HG03045 (cell line): ENCODE measurements around the gene MAP7D1.
"Not testable (repeated sequence)": the region's sequence is repeated elsewhere in the genome, so short reads cannot be mapped to it uniquely, and the experiment has no call there.

Experiments used
- ATAC-seq: cut with Tn5 transposase; IDR thresholded peaks from one replicate; pipeline ENCODE4 v1.9.1; 2021; ENCODE audit warnings: mild to moderate bottlenecking, moderate library complexity; ENCODE audit not compliant: unreplicated experiment

The MAP7D1 gene

DNA sequence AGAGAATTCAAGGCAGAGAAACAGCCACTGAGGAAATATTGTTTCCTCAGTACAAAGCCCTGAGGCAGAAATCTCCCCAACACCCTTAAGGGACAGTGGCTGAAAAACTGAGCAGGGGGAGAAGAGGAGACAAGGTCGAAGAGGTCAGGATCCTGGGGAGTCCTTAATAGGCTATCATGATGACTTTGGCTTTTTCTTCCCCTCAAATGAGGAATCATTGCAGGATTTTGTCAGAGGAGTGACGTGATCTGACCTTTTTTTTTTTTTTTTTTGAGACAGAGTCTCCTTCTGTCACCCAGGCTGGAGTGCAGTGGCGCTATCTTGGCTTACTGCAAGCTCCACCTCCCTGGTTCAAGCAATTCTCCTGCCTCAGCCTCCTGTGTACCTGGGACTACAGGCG, 10.2 kb downstream of the MAP7D1 start:
- ATAC-seq = no peak

DNA sequence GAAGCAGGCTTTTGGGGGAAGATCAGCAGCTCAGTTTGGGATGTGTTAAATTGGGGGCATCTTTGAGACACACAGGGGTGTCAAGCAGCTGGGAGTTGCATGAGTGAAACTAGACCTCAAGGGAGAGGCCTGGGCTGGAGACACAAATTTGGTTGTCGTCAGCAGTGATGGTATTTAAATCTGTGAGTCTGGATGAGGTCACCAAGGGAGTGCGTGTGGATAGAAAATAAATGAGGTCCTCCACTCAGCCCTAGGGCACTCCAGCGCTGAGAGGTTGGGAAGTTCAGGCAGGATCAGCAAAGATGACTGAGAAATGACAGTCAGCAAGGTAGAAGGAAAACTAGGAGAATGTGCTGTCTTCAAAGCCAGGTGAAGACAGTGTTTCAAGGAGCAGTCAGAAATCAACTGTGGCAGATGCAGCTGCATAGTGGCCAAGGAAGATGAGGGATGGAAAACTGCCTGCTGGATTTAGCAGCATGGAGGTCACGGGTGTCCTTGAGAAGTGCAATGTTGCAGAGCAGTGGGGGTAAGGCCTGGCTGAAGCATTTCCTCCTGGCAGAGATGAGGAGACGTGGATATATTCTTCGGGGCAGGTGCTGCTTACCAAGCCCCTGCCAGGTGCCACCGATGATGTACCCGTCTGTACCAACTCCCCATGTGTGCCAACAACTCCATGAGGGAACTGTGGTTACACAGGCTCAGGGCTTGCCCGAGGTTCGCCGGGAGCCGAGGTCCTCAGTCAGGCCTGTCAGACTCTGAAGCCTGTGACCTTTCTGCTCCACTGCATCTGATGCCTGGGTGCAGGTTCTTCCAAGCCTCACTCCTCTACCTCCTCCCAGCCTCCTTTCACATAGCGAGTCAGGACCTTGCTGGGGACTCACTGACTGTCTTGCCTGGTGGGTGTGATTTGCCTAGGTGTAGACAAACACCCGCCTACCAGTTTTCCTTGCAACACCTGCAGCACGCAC, 11.3 kb downstream of the MAP7D1 start:
- ATAC-seq = no peak

DNA sequence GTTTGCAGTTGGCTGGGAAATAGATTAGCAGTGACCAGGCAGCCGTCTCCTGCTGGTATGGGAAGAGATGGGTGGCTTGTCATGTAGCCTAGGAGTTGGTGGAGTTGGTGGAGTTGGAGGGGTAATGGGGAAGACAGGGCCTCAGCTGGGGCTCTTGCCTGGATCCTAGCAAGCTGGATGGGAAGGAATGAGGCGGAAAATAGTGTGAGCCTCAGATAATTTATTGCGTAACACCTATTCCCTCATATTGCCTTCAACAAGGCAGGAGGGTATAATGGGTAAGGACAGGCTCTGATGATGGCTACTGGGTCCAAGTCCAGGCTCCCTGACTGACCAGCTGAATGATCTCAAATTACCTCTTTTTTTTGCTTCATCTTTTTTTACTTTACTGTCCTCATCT, 12.6 kb downstream of the MAP7D1 start:
- ATAC-seq = no peak

DNA sequence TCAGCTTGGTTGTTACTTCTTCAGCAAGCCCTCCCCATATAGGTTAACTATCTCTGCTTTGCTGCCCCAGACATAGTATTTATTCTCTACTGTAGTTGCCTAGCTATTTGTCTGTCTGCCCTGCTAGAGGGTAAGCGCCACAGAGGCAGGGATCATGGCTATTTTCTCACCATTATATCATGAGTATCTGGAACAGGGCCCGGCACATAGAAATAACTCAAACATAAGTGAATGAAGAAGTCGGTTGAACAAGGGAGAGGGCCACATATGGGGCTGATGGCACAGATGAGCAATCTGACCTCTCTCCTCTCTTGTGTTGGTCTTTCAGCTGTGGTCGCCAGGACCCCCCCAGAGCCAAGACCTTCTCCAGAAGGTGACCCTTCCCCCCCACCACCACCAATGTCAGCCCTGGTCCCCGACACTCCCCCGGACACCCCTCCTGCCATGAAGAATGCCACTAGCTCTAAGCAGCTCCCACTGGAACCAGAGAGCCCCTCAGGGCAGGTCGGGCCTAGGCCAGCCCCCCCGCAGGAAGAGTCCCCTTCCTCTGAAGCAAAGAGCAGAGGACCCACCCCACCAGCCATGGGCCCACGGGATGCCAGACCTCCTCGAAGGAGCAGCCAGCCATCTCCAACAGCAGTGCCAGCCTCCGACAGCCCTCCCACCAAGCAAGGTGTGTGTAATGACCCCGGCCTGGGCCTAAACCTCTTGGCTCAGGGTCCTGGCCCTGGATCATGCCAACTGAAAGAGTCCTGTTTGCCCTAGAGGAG, 14.9 kb downstream of the MAP7D1 start:
- no peak for ATAC-seq

DNA sequence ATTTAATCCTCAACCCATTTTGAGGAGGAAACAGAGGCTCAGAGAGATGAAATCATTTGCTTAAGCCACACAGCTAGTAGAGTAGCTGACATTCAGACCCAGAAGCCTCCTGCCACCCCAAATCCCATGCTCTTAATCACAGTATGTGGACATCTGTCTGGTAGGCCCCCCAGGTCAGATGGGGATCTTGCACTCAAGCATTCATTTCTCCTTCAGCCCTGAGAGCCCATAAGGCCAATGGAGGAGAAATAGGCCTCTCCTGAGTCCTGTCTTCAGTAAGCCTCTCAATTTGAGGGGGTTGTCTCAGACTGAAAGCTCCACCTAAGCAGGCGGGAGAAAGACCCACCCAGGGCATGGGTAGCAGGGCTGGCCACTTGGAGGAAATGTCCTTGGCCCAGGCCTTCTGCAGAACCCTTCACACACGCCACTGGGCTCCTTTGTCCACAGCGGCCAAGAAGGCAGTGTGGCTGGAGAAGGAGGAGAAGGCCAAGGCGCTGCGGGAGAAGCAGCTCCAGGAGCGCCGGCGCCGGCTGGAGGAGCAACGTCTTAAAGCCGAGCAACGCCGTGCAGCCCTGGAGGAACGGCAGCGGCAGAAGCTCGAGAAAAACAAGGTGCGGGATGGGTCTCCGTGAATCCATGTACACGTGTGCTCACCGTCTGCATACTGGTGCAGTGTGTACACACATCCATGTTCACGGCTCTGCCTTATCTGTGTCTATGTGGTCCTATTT, 16.2 kb downstream of the MAP7D1 start:
- no peak for ATAC-seq

DNA sequence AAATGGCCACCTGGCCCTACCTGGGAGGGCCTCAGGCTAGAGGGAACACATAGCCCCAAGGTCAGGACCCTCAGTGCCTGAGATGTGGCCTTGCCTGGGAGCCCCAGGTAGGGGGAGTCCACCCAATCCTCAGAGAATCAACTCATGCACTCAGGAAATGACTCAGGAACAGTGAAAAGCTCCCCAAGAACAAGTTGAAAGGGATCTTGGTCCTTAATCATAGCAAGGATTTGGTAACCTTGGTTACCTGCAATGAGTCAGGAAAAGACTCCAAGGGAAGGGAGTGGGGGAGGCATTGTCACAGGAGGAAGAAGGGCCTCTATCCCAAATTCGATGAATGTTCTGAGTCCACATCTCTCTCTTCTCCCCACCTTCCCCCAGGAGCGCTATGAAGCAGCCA, 17.0 kb downstream of the MAP7D1 start:
- ATAC-seq = no peak

DNA sequence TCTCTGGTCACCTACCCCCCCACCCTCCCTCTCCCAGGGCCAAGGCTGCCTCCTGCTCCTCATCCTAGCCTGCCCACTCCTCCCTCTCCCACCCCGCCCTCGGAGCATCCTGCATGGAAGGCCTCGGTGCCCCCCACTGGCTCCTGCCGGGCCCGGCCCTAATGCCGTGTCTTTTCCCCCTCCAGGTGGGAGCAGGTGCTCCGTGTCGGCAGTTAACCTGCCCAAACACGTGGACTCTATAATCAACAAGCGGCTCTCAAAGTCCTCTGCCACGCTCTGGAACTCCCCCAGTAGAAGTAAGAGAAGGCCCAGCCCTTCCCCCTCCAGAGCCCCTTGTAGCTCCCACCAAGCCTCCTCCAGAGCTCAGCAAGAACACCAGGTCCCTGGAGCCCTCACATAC, 18.8 kb downstream of the MAP7D1 start:
- no peak for ATAC-seq

DNA sequence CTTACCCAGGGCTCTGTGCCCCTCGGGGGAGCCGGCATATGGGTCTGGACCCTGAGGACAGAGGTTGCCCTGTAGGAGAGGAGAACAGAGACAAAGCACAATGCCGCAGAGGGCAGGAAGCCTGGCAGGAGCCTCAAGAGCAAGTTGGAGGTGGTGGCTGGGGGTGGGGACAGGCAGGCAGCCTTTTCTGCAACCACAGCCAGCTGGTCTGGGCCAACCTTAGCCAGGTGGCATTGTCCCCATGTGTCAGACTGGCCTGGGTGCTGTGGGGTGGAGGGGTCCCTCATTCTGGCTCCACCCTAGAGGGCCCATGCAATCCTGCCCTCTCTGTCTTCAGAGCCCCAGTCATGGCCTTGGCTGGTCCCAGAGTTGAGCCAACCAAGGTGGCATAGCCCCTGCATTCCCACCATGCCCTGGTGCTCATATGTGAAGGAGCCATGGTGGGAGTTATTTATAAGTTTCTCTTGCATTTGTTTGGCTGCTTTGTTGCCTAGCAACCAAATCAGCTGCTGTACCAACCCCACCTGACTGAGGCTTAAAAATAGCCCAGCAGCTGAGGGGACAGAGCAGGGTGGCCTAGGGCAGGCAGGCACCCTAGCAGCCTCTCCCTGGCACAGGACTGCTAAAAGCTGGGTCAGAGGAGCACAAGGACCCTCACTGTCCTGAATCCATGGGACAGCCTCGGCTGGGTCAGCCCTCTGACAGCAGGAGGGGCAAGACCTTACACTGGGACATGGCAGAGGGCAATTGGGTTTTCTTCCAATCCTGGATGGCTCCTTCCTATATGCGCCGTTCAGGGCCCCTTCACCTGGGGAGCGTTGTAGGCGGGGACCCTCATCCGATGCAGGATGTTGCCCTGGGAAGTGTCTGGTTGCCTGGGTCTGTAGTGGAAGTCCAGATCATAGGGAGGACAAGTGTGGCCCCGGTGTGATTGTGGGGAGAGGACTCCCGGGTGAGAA, 19.5 kb downstream of the MAP7D1 start:
- ATAC-seq = no peak

DNA sequence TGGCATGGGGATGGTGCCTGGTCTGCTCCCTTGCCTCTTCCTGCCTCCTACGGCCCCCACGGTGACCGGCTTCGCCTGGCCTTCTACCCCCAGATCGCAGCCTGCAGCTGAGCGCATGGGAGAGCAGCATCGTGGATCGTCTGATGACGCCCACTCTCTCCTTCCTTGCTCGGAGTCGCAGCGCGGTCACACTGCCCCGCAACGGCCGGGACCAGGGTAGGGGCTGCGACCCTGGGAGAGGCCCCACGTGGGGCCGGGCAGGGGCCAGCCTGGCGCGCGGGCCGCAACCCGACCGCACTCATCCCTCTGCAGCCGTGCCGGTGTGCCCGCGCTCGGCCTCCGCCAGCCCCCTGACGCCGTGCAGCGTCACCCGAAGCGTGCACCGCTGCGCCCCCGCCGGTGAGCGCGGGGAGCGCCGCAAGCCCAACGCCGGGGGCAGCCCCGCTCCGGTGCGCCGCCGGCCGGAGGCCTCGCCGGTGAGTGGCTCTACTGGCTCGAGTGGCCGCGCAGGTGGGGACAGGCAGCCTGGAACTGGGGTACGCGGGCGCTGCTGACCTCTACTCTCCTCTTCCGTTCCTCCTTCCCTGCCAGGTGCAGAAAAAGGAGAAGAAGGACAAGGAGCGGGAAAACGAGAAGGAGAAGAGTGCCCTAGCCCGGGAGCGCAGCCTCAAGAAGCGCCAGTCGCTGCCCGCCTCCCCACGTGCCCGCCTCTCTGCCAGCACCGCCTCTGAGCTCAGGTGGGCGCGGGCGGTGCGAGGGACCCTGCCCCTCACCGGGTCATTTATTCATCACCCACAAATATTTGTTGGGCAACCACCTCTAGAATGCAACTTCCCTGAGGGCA, 20.4 kb downstream of the MAP7D1 start:
- no peak for ATAC-seq

DNA sequence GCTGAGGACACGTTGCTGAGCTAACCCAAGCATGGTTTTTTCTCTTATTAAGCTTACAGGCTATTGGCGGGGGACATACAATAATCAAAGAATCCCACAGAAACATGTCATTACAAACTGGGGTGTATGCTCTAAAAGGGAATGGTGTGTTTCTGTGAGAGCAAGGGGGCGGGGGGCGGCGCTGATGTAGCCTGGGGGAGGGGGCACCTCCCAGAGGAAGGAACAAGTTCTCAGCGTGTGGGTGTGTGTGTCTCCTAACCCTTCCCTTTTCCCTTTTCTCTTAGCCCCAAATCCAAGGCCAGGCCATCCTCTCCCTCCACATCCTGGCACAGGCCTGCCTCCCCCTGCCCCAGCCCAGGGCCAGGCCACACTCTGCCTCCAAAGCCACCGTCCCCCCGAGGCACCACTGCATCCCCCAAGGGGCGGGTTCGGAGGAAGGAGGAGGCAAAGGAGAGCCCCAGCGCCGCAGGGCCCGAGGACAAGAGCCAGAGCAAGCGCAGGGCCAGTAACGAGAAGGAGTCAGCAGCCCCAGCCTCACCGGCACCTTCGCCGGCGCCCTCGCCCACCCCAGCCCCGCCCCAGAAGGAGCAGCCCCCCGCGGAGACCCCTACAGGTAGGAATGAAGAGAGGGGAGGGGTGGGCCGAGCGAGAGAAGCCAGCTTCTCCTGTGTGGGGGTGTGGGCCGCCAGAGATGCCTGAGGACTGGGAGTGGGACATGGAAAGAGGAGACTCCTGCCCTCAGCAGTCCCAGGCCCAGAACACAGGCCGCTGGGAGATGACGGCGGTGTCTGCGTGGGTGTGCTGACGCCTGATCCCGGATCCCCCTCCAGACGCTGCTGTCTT, 21.9 kb downstream of the MAP7D1 start:
- no peak for ATAC-seq

DNA sequence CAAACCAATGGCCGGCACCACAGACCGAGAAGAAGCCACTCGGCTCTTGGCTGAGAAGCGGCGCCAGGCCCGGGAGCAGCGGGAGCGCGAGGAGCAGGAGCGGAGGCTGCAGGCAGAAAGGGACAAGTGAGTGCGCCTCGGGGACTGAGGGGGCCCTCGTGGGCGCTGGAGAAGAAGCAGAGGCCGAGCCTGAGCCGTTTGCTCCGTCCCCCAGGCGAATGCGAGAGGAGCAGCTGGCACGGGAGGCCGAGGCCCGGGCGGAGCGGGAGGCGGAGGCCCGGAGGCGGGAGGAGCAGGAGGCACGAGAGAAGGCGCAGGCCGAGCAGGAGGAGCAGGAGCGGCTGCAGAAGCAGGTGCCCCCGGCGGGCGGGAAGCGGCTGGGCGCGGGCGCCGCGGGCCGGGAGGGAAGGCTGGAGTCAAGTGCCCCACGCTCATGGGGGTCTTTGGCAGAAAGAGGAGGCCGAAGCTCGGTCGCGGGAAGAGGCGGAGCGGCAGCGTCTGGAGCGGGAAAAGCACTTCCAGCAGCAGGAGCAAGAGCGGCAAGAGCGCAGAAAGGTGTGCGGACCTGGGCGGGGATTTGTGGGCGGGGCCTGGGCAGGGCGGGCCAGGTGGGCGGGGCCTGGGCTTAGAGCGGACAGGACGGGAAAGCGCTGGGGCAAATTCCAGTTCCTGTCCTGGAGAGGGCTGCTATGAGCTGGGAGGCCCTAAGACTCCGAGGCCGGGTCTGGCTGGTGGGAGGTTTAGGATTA, 22.7 kb downstream of the MAP7D1 start:
- ATAC-seq = no peak

DNA sequence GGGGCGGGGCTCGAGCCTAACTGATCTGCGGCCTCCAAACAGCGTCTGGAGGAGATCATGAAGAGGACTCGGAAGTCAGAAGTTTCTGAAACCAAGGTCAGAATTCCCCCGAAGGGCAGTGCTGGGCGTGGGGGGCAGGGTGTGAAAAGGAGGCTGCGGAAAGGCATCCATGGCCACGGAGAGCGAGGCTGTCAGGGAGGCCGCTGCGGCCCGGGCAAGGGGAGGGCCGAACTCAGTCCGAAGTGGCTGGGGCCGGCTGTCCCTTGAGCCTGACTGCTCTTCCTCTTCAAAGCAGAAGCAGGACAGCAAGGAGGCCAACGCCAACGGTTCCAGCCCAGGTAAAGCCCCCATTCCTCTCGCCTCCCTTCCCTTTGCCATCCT, 23.2 kb downstream of the MAP7D1 start:
- no peak for ATAC-seq

DNA sequence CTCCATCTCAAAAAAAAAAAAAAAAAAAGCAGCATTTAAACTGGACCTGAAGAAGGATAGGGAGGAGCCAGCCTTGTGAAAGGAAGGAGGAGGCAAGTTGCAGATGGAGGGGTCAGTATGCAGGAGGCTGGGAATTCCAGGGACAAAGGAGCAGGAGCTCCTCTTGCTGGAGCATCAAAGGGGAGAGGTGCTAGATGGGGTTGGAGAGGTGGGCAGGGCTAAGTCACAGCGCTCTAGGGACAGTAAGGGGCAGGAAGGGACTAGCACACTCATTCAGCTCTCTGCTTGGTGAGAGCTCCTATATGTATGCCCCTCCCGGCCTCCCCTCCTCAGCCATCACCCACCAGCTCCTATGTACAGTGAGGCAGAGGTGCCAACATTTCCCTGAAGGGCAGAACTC, 26.8 kb downstream of the MAP7D1 start:
- no peak for ATAC-seq

DNA sequence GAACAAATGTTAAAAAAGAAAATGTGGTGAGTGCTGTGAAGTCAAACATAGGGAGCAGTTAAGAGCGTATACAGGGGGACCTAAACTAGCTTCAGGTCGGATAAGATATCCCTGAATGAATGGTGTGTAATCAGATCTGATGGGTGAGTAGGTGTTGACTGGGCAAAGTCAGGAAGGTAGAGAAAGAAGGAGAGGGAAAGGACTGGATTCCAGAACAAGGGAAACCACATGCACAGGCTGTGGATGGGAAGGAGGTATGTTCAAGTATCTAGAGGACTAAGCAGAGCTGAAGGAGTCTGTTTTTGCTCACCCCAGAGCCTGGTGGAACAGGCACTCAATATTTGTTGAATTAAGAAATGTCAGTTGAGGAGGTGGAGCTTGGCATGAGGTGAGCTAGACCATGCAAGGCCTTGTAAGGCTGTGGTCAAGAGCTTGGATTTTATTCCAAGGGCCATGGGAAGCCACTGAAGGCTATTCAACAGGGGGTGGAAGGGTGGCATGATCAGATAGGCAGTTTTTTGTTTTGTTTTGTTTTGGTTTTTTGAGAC, 27.4 kb downstream of the MAP7D1 start:
- no peak for ATAC-seq

DNA sequence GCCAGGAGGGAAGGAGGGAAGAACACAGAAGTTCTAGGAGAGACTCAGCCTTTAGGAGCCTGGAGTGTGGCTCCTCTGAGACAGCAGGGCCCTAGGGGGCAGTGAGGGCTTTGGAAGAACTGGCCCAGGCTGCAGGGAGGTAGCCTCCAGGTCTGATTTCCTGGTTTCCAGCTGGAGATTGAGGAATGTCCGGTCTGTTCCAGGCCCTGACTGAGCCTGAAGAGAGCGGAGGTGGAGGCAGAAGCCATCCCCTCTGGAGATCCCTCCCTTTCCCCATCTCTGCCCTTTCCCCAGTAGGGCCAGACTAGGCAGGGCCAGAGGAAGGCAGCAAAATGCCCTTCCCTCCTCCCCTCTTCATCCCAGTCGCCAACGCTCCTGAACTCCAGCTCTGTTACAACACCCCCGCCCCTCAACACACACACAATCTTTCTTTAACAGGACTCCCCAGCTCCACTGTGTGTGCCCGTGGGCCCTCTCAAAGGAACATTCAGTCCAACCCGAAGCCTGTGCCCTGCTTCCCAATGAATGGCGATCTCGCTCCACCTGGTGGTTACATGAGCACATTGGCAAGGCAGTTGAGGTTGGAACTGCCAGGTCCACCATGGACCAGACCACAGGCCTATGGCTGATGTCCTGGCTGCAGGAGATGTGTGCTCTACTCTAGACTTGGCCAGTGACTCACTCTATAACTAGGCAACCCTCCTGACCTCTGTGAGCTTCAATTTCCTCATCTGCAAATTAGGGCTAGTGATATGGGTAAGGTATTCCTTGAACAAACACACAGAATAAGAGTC, 32.0 kb downstream of the MAP7D1 start:
- ATAC-seq = peak; percentile 64

DNA sequence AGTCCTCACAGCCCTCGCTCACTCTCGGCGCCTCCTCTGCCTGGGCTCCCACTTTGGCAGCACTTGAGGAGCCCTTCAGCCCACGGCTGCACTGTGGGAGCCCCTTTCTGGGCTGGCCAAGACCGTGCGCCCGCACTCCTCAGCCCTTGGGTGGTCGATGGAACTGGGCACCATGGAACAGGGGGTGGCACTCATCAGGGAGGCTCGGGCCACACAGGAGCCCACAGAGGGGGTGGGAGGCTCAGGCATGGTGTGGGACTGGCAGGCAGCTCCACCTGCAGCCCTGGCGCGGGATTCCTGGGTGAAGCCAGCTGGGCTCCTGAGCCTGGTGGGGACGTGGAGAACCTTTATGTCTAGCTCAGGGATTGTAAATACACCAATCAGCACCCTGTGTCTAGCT, 40.8 kb downstream of the MAP7D1 start:
- not testable (repeated sequence) for ATAC-seq

DNA sequence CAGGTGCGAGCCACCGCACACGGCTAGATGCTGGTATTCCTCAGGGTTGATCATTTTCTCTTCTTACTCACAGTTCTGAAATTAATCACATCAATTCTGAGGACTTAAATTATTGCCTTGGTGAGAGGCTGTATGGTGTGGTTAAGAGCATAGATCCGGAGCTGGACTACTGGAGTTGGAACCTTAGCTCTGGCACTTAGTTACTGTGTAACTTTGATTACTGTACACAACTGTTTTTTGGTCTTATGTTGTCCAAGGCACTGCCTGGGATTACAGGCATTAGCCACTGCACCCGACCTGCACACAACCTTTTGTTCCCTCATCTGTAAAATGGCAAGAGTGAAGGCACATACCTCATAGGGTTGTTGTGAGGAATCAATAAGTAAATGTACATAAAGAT, 42.7 kb downstream of the MAP7D1 start:
- ATAC-seq = no peak
